Tibial nerve (tissue), 4 donors: Measurements from ENCODE around the gene PEMT. TPM values are rescaled to one million over a fixed set of nuclear protein-coding genes. Genes with fewer than 3 reads are reported as not detected.
"Not testable (repeated sequence)": the region's sequence is repeated elsewhere in the genome, so short reads cannot be mapped to it uniquely, and the experiment has no call there.

Experiments
- DNase-seq, 2 donors: peaks; one replicate each; pipeline ENCODE4 v3.0.0-alpha.2; 2019; ENCODE audit warnings: low spot score in 2 of 2
- H3K27ac ChIP-seq, 4 donors: fragments of 200-600 bp; sonication (generic) in 3 of 4; one replicate each; pipeline ENCODE4 v1.5.1; 2017 to 2019; ENCODE audit warnings: mild to moderate bottlenecking in 1 of 4
- H3K27me3 ChIP-seq, 2 donors: fragments of 200-600 bp; sonication (generic) in 1 of 2; one replicate each; pipeline versions ENCODE4 v1.5.1 to v1.6.0; 2017 to 2019
- H3K36me3 ChIP-seq, 3 donors: fragments of 200-600 bp; sonication (generic); one replicate each; pipeline ENCODE4 v1.5.1; 2018 to 2019
- H3K4me1 ChIP-seq, 4 donors: fragments of 200-600 bp; sonication (generic) in 3 of 4; one replicate each; pipeline ENCODE4 v1.5.1; 2017 to 2019
- H3K4me3 ChIP-seq, 4 donors: fragments of 200-600 bp; sonication (generic) in 3 of 4; one replicate each; pipeline ENCODE4 v1.5.1; 2017 to 2019; ENCODE audit warnings: mild to moderate bottlenecking in 1 of 4, moderate library complexity in 1 of 4
- H3K9me3 ChIP-seq, 4 donors: fragments of 200-600 bp; sonication (generic) in 3 of 4; one replicate each; pipeline ENCODE4 v1.5.1; 2017 to 2019
- EP300 ChIP-seq, 2 donors: sonication (generic); formaldehyde crosslinking; IDR thresholded peaks; one replicate each; pipeline ENCODE4 v1.6.1; 2017; ENCODE audit warnings: antibody characterized with exemption in 2 of 2, mild to moderate bottlenecking in 1 of 2
- POLR2A ChIP-seq, 2 donors: fragments of 450-650 bp; IDR thresholded peaks; one replicate each; pipeline ENCODE4 v1.6.1; 2017; ENCODE audit warnings: antibody characterized with exemption in 2 of 2, mild to moderate bottlenecking in 2 of 2, moderate library complexity in 2 of 2
- WGBS, 2 donors: methylation state at CpG; one replicate each; pipeline ENCODE4 v1.1.5; 2018; 5-methylcytosine and 5-hydroxymethylcytosine counted together
- total RNA-seq, 4 donors: library from RNA; depleted of rRNA; stranded (reverse); fragments of >200 nt; gene quantifications; one replicate each; pipeline ENCODE4 v1.1.0, GENCODE V29; 2016
- TF ChIP-seq, protein P1 (sequence below), 5 experiments: fragments of 200-600 bp in 3 of 5; fragments of 450-650 bp in 2 of 5; sonication (generic) in 3 of 5; IDR thresholded peaks; one replicate each; pipeline ENCODE4 v1.5.1; 2016 to 2019; ENCODE audit warnings: antibody characterized with exemption in 5 of 5, mild to moderate bottlenecking in 3 of 5, moderate library complexity in 2 of 5

Gene PEMT
- total RNA-seq, 4 donors from 2014 or later, result 29.5 to 80.8 (median 58.8) TPM

DNA sequence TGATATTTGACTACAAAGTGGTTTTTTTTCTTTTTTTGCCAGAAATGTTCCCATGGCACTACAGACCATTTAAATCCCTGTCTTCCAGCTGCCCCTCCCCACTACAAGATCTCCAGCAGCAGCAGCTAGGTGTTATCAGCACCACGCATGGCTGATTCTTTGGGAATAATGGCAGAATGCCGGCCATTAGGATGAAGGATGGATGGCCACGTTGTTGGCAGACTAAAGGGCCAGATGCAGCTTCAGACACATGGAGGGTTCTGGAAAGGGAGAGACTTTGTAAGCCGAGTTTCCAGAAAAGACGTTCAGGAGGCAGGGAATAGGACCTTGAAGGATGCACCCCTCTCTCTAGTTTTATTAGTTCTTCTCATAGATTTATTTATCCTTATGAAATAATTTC lies 125.0 kb downstream of the PEMT start:
- Histone ChIP-seq H3K27ac (no peak overlapping the region), H3K4me1 (no peaks in the 10 kb centered on the region), H3K36me3 (no peaks in the 10 kb centered on the region), H3K27me3 (no peaks in the 10 kb centered on the region), H3K4me3 (no peak overlapping the region), H3K9me3 (no peaks in the 10 kb centered on the region)
- WGBS, 2 donors, result 53 to 54% methylated on average over 5 of the region's 5 CpGs
- no peak for DNase-seq
- TF ChIP-seq EP300 (IDR thresholded peaks at IDR 0.05) (no peak), POLR2A (IDR thresholded peaks at IDR 0.05) (no peak)
- TF ChIP-seq, protein P1, sequence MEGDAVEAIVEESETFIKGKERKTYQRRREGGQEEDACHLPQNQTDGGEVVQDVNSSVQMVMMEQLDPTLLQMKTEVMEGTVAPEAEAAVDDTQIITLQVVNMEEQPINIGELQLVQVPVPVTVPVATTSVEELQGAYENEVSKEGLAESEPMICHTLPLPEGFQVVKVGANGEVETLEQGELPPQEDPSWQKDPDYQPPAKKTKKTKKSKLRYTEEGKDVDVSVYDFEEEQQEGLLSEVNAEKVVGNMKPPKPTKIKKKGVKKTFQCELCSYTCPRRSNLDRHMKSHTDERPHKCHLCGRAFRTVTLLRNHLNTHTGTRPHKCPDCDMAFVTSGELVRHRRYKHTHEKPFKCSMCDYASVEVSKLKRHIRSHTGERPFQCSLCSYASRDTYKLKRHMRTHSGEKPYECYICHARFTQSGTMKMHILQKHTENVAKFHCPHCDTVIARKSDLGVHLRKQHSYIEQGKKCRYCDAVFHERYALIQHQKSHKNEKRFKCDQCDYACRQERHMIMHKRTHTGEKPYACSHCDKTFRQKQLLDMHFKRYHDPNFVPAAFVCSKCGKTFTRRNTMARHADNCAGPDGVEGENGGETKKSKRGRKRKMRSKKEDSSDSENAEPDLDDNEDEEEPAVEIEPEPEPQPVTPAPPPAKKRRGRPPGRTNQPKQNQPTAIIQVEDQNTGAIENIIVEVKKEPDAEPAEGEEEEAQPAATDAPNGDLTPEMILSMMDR (IDR thresholded peaks at IDR 0.05), result no peak

DNA sequence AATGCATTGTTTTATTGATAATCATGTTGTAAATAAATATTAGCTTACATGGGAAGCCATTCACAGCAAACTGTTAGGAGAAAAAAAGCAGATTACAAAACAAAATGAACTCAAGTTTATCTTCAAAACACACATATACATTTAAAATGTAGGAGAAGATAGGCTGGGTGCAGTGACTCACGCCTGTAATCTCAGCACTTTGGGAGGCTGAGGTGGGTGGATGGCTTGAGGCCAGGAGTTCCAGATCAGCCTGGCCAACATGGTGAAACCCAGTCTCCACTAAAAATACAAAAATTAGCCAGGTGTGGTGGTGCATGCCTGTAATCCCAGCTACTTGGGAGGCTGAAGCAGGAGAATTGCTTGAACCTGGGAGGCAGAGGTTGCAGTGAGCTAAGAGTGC lies 125.6 kb downstream of the PEMT start:
- WGBS, 2 donors, result 43 to 54% methylated on average over 1 of the region's 1 CpG
- not testable (repeated sequence) for H3K9me3 ChIP-seq, H3K27ac ChIP-seq, DNase-seq, H3K4me1 ChIP-seq, H3K4me3 ChIP-seq, H3K27me3 ChIP-seq, H3K36me3 ChIP-seq

DNA sequence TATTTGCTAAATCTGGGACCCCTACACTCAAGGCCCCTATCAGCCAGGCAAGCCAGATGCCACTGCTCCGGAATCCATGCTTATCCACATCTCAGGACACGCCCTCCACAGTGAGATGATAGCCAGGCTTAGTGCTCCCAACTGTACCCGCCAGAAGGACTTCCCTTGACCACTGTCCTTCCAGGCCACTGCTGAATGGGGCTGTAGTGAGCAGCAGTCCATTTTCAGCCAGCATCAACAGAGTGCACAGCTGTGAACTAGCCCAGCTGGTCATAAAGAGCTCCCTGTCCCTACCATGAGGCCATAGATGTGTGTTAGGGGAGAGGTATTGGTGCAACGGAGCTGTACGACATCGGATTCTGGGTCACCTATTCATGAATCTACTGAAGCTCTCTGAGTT lies 127.7 kb downstream of the PEMT start:
- Histone ChIP-seq H3K27me3 (no peaks in the 10 kb centered on the region), H3K36me3 (no peaks in the 10 kb centered on the region), H3K27ac (no peak overlapping the region), H3K4me3 (no peak overlapping the region), H3K4me1 (no peaks in the 10 kb centered on the region), H3K9me3 (no peaks in the 10 kb centered on the region)
- TF ChIP-seq EP300 (IDR thresholded peaks at IDR 0.05) (no peak), POLR2A (IDR thresholded peaks at IDR 0.05) (no peak)
- TF ChIP-seq, protein P1 (IDR thresholded peaks at IDR 0.05), result no peak
- no peak for DNase-seq
- 82 to 92% methylated on average over 6 of the region's 6 CpGs for WGBS, 2 donors

DNA sequence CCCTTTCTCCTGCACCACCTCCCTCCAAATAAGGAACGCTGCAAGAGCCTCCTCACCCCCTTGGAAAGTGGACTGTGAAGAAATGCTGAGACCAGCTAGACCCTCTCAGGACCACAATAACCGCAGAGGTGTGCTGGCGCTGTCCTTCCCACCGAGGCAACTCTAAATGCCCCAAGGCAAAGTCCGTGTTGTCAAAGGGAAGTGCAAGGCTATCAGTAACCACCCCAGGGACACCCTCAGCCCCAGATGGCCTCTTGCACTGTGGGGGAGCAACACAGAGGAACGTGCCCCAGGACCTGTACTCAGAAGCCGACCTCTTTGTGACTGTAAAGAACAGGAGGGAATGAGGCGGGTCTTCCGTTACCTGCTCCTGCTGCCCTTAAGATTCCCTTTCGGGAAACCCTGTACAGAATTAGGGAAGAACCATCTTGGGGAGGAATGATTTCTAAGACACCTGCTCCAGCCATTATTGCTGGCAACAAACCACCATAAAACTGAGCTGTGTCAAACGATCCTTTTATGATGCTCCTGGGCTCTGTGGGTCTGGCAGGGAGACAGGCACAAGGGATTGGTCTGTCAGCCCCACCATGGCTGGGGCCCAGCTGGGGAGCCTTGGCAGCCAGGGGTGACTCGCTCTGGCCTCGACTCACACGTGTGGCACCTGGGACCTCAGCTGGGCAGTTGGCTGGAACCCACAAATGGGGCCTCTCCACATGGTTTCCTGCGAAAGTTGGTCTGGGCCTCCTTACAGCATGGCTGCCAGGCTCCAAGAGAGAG lies 129.3 kb downstream of the PEMT start:
- TF ChIP-seq EP300 (IDR thresholded peaks at IDR 0.05) (no peak), POLR2A (IDR thresholded peaks at IDR 0.05) (no peak)
- TF ChIP-seq, protein P1 (IDR thresholded peaks at IDR 0.05), result no peak
- Histone ChIP-seq H3K9me3 (no peaks in the 10 kb centered on the region), H3K36me3 (no peaks in the 10 kb centered on the region), H3K27ac (no peak overlapping the region), H3K27me3 (no peaks in the 10 kb centered on the region), H3K4me1 (no peaks in the 10 kb centered on the region), H3K4me3 (no peak overlapping the region)
- no peak for DNase-seq
- WGBS, 2 donors, result 58 to 67% methylated on average over 11 to 15 of the region's 15 CpGs

DNA sequence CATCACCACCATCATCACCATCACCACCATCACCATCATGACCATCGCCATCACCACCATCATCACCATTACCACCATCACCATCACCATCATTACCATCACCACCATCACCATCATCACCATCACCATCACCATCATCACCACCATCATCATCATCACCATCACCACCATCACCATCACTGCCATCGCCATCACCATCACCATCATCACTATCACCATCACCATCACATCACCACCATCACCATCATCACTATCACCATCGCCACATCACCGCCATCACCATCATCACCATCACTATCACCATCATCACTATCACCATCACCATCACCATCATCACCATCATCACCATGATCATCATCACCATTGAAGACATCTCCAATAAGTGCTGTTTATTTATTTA lies 131.5 kb downstream of the PEMT start:
- TF ChIP-seq, protein P1 (IDR thresholded peaks at IDR 0.05), result no peak
- no peak for TF ChIP-seq POLR2A (IDR thresholded peaks at IDR 0.05)
- TF ChIP-seq EP300 (IDR thresholded peaks at IDR 0.05), result no peak
- Histone ChIP-seq H3K27ac (no peak overlapping the region), H3K27me3 (no peaks in the 10 kb centered on the region), H3K9me3 (no peaks in the 10 kb centered on the region), H3K4me1 (no peaks in the 10 kb centered on the region), H3K36me3 (no peaks in the 10 kb centered on the region), H3K4me3 (no peak overlapping the region)
- WGBS, 2 donors, result 88 to 89% methylated on average over 4 of the region's 4 CpGs
- no peak for DNase-seq
